Measurements from ENCODE around the gene PLD3. TPM values are rescaled to one million over a fixed set of nuclear protein-coding genes. Genes with fewer than 3 reads are reported as not detected.
A peak's percentile ranks its signal among the peaks of the same experiment; 100 is the strongest.

Gene PLD3
- total RNA-seq, 4 donors from 2014 or later = 108 to 372 (median 158) TPM

GRCh38 chr19:40360020-40360707 is 11.7 kb downstream of the PLD3 start:
- TF ChIP-seq, protein P1, sequence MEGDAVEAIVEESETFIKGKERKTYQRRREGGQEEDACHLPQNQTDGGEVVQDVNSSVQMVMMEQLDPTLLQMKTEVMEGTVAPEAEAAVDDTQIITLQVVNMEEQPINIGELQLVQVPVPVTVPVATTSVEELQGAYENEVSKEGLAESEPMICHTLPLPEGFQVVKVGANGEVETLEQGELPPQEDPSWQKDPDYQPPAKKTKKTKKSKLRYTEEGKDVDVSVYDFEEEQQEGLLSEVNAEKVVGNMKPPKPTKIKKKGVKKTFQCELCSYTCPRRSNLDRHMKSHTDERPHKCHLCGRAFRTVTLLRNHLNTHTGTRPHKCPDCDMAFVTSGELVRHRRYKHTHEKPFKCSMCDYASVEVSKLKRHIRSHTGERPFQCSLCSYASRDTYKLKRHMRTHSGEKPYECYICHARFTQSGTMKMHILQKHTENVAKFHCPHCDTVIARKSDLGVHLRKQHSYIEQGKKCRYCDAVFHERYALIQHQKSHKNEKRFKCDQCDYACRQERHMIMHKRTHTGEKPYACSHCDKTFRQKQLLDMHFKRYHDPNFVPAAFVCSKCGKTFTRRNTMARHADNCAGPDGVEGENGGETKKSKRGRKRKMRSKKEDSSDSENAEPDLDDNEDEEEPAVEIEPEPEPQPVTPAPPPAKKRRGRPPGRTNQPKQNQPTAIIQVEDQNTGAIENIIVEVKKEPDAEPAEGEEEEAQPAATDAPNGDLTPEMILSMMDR (IDR thresholded peaks at IDR 0.05) = no peak
- TF ChIP-seq POLR2A (IDR thresholded peaks at IDR 0.05) = no peak
- Histone ChIP-seq H3K27me3 (no peaks in the 10 kb centered on the region), H3K36me3 (no peaks in the 10 kb centered on the region), H3K4me3 (no peak overlapping the region), H3K27ac (no peak overlapping the region), H3K4me1 (no peaks in the 10 kb centered on the region), H3K9me3 (no peaks in the 10 kb centered on the region)
- no peak for DNase-seq
- intact Hi-C loops (cut with DNase I; ENCODE audit: low total_unique reads) = no loop called here

GRCh38 chr19:40360708-40361241 is 12.3 kb downstream of the PLD3 start:
- H3K36me3 ChIP-seq = no peaks in the 10 kb centered on the region
- no peaks in the 10 kb centered on the region for H3K4me1 ChIP-seq
- H3K4me3 ChIP-seq = no peak overlapping the region
- intact Hi-C loops (cut with DNase I; ENCODE audit: low total_unique reads) = no loop called here
- no peak overlapping the region for H3K27ac ChIP-seq
- TF ChIP-seq, protein P1 (IDR thresholded peaks at IDR 0.05) = no peak
- no peaks in the 10 kb centered on the region for H3K27me3 ChIP-seq
- H3K9me3 ChIP-seq = no peaks in the 10 kb centered on the region
- DNase-seq = no peak

GRCh38 chr19:40362160-40362559 is 13.7 kb downstream of the PLD3 start:
- Histone ChIP-seq H3K36me3 (no peaks in the 10 kb centered on the region), H3K27me3 (no peaks in the 10 kb centered on the region), H3K9me3 (no peaks in the 10 kb centered on the region), H3K4me3 (no peak overlapping the region), H3K4me1 (no peaks in the 10 kb centered on the region), H3K27ac (no peak overlapping the region)
- no peak for DNase-seq
- TF ChIP-seq, protein P1 (IDR thresholded peaks at IDR 0.05) = no peak
- no peak for TF ChIP-seq POLR2A (IDR thresholded peaks at IDR 0.05)
- intact Hi-C loops (cut with DNase I; ENCODE audit: low total_unique reads) = no loop called here

DNA sequence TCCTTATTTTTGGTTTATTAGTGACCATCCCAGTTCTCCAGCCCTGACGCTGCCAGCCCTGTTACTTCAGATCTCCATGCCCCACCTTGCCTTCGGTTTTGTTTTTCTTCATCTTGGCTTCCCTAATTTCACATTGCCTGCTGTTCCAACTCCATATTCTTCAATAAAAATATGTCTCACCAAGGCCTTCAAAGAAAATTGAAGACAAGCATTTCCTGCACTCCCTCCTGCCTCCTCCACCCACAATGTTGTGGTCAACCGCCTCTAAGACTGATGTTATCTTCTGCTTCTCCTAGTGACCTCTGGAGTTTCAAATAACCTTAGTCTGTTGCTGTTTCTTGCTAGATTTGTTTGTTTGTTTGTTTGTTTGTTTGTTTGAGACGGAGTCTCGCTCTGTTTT is 14.6 kb downstream of the PLD3 start:
- H3K9me3 ChIP-seq = no peaks in the 10 kb centered on the region
- H3K27me3 ChIP-seq = no peaks in the 10 kb centered on the region
- H3K4me1 ChIP-seq = no peaks in the 10 kb centered on the region
- H3K27ac ChIP-seq = no peak overlapping the region
- TF ChIP-seq POLR2A (IDR thresholded peaks at IDR 0.05) = no peak
- TF ChIP-seq, protein P1 (IDR thresholded peaks at IDR 0.05) = no peak
- intact Hi-C loops (cut with DNase I; ENCODE audit: low total_unique reads) = no loop called here
- H3K36me3 ChIP-seq = no peaks in the 10 kb centered on the region
- no peak overlapping the region for H3K4me3 ChIP-seq
- DNase-seq = no peak

DNA sequence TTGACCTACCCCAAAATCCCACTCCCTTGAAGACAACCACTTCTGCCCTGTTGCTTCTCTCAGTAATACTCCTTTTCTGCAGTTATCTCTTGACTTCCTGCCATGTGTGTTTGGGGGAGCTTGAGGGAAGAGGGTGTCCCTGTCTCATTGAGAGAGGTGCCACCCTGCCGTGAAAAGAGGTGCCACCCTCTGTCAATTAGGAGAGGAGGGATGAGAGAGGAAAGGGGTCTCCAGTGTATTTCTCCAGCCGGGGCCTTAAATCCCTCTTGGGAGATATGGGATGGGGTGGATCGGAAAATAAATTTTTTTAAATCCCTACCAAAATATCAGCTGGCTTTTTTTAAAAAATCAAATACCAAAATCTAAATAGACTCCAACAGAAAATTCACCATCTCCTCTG is 16.5 kb downstream of the PLD3 start:
- DNase-seq = no peak
- Histone ChIP-seq H3K4me1 (no peaks in the 10 kb centered on the region), H3K4me3 (peak overlapping the region in 1 of 2 donors; percentile 33), H3K27me3 (no peaks in the 10 kb centered on the region), H3K36me3 (no peaks in the 10 kb centered on the region), H3K9me3 (no peaks in the 10 kb centered on the region), H3K27ac (no peak overlapping the region)
- TF ChIP-seq POLR2A (IDR thresholded peaks at IDR 0.05) = no peak
- TF ChIP-seq, protein P1 (IDR thresholded peaks at IDR 0.05) = no peak
- intact Hi-C loops (cut with DNase I; ENCODE audit: low total_unique reads) = no loop called here

Data from uterus (tissue), 4 donors.